Activated CD4-positive, alpha-beta T cell treated with anti-CD3 and anti-CD28 coated beads, Interleukin-10, Interleukin-2, amounts not matched to agents 100 ng/mL and 50 ng/mL, durations not matched to agents 16 hours and 8 hours (primary cell): ENCODE measurements around the gene CSH1.

Experiments
- DNase-seq: peaks from one replicate; pipeline ENCODE4 v3.0.0-alpha.2; 2020

CSH1 gene

DNA sequence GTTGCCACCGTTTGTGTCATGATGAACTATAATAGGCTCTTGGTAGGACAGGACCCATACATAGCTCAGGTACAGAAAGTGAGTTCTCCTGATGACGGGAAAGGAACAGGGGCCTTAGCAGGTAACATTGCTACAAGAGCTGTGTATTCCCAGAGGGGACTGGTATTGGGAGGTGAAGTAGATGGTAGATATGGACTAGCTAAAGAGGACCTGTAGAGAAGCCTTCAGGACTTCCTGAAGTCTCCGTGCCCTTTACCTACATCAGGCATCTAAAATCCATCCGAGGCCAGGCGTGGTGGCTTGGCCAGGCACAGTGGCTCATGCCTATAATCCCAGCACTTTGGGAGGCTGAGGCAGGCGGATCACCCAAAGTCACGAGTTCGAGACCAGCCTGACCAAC, 41.2 kb downstream of the CSH1 start:
- DNase-seq = no peak

DNA sequence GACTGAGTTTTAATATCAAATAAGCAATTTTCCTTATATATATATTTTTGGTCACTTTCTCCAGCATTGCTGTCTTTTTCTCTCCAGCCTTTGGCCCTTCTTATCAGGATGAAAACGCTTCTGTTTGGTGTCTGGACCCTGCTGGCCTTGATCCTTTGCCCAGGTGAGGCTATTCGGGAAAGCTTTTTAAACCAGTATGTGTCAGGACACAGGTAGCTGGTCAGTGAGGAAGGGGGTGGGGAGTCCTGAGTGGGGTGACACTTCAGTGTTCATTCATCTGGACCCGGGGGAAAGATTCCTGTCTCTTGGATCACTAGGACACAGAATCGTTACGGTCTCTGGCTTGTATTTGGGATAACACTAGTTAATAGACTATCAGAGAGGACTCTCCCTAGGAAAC, 41.7 kb downstream of the CSH1 start:
- DNase-seq = no peak

DNA sequence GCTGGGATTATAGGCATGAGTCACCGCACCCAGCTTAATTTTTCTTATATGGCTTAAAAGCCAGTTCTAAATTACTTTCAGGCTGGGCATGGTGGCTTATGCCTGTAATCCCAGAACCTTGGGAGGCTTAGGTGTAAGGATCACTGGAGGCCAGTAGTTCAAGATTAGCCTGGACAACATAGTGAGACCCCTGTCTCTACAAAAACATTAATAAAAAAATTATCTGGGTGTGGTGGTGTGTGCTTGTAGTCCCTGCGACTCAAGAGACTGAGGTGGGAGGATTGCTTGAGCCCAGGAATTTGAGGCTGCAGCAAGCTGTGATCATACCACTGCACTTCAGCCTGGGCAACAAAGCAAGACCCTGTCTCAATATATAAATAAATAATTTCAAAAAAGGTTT, 43.1 kb downstream of the CSH1 start:
- DNase-seq = no peak

DNA sequence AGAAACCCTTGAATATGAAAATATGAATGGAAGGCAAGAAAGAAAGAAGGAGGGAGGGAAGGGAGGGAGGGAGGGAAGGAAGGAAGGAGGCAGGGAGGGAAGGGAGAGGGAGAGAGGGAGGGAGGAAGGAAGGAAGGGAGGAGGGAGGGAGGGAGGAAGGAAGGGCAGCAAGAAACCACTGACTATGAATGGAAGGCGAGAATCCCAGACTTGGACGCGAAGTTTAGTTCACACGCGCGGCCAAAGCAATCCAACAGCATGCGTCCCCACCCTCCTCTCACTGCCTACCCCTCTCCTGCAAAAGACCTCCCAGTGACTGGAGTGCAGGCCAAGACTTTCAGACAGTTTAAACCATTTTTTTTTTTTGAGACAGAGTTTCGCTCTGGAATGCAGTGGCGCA, 46.0 kb downstream of the CSH1 start:
- no peak for DNase-seq

DNA sequence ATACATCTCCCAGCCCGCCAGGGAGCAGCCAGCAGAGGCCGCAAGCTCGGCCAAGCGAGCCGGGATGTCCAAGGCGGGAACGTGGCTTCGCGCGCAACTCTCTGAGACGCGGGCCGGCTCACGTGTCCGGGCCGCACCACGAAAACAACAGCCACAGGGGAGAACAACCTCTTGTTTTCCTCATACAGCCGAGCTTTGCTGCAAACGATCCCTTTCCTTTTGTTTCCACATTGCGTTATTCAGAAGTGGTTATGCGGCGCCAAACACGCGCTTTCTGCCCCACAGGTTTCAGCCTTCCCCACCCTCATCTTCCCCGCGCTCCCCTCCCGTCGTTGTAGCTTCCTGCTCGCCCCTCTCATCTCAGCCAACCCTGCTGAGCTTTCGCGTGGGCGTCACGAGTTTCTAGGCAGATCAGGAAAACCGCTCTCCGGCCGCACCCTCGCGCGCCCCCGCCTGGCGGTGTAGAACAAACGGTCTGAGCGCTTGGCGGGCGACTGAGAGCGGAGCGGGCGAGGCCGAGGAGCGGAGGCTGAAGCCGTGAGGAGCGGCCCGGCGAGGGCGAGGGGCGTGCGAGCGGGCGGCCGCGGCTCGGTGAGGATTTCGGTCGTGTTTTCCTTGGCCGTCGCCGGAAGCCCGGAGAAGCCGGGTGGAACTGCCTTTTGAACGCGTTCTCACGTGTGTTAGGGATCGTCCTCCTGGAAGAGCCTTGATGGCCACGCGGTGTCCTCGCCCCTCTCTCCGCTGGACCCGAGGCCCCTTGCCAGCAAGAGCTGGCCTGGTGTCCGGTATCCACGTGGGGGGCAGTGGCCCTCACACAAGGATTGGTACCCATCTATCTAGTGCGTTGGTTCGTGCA, 47.3 kb downstream of the CSH1 start:
- peak; percentile 96 for DNase-seq

DNA sequence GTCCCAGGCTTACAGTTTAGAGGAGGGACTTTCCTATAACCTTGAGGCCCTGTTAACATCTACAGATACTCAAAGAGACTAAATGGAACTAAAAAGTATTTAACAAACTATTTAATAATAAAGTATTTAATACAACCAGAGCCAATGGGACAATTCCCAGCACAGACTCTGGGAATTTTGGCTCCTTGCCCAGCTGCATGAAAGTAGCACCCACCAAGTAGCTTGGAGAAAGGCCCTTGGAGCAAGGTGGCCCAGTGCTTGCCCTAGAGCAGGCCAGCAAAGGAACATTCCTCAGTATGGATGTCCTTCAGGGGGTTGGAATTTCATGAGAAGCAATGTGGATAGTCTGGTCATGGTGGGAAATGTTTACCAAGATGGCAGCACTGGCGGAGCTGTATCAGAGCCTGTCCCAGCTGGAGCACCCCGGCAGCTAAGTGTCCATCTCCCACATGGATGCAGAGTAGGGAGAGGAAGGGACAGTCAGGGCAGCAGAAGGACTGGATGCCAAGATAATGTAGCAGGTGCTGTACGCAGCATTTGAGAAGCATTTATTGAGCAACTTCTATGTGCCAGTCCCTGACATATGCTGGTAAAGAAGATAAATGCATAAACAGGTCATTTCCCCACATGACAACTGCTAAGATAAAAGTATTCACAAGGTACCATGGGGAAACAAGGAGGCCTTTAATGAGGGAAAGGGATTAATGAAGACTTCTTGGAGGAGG, 48.7 kb downstream of the CSH1 start:
- no peak for DNase-seq

DNA sequence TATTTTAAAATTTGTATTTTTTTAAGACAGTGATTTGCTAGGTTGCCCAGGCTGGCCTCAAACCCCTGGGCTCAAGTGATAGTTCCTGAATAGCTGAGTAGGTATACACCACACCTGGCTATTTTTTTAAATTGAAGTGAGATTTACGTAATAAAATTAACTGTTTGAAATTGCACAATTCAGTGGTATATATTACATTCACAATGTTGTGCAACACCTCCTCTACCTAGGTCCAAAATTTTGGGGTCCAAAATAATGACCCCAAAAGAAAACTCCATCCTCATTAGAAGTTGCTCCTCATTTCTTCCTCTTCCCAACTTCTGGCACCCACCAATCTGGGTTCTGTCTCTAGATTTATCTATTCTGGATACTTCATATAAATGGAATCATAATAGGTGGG, 50.9 kb downstream of the CSH1 start:
- DNase-seq = no peak
